H1 (cell line): ENCODE measurements around the gene TAF13. TPM values are rescaled to one million over a fixed set of nuclear protein-coding genes. Genes with fewer than 3 reads are reported as not detected.
A peak's percentile ranks its signal among the peaks of the same experiment; 100 is the strongest.

Source experiments
- CTCF ChIA-PET: fragments of 300-600 bp; sonication (Branson Sonifier 250); formaldehyde crosslinking; loops from one replicate; lab custom pipeline; 2021; ENCODE audit not compliant: partially characterized antibody; lab: Charles Lee
- POLR2A ChIA-PET: fragments of 300-600 bp; sonication (Branson Sonifier 250); formaldehyde crosslinking; loops from one replicate; lab custom pipeline; 2021; ENCODE audit warnings: inconsistent platforms; ENCODE audit not compliant: partially characterized antibody; lab: Charles Lee
- DNase-seq, 2 experiments: peaks; one replicate each; pipeline versions ENCODE4 v3.0.0 to v3.0.0-alpha.2; 2010 to 2022; ENCODE audit warnings: low spot score in 2 of 2, low read depth in 1 of 2, mixed read lengths in 1 of 2
- FAIRE-seq: peaks from 2 replicates; lab custom pipeline; 2011; peaks lifted over from hg19 to GRCh38; lab: Jason Lieb, UNC
- H2AFZ ChIP-seq: 2 replicates; pipeline ENCODE4 v1.8.1; 2012; ENCODE audit warnings: low read length, inconsistent platforms
- H2AK5ac ChIP-seq: 2 replicates; pipeline ENCODE4 v1.6.1; 2013; ENCODE audit warnings: low read depth, low read length
- H2BK120ac ChIP-seq: replicated peaks from 2 replicates; pipeline ENCODE3; 2013; ENCODE audit warnings: low read depth, low read length, inconsistent platforms
- H2BK12ac ChIP-seq: 2 replicates; pipeline ENCODE4 v1.6.1; 2013; ENCODE audit warnings: low read depth, low read length
- H2BK15ac ChIP-seq: 2 replicates; pipeline ENCODE4 v1.6.1; 2013; ENCODE audit warnings: low read length
- H2BK20ac ChIP-seq: 2 replicates; pipeline ENCODE4 v1.6.1; 2013; ENCODE audit warnings: low read length
- H2BK5ac ChIP-seq: 2 replicates; pipeline ENCODE4 v1.6.1; 2013; ENCODE audit warnings: low read depth, low read length
- H3K14ac ChIP-seq: 2 replicates; pipeline ENCODE4 v1.6.1; 2013; ENCODE audit warnings: inconsistent platforms; ENCODE audit not compliant: insufficient read length
- H3K18ac ChIP-seq: 2 replicates; pipeline ENCODE4 v1.6.1; 2013; ENCODE audit warnings: low read length; ENCODE audit errors: extremely low read depth
- H3K23ac ChIP-seq: 2 replicates; pipeline ENCODE4 v1.6.1; 2013; ENCODE audit warnings: inconsistent platforms; ENCODE audit not compliant: insufficient read length
- H3K23me2 ChIP-seq: 2 replicates; pipeline ENCODE4 v1.6.1; 2013; ENCODE audit warnings: low read depth, low read length
- H3K27ac ChIP-seq: 2 replicates; pipeline ENCODE4 v1.6.1; 2011; ENCODE audit warnings: low read depth, low read length, inconsistent platforms
- H3K27me3 ChIP-seq, 4 experiments: replicated peaks in 1 of 4; 1 replicate in 1 of 4; 2 replicates in 3 of 4; pipeline versions ENCODE4 v1.6.1 to v1.8.1; 2011 to 2013; ENCODE audit warnings: low read length in 3 of 4, mild to moderate bottlenecking in 3 of 4, inconsistent platforms in 2 of 4, mixed read lengths in 2 of 4, moderate library complexity in 1 of 4; ENCODE audit not compliant: control insufficient read depth in 3 of 4, insufficient read depth in 3 of 4; ENCODE audit errors: extremely low read depth in 1 of 4
- H3K36me3 ChIP-seq, 4 experiments: 2 replicates each; pipeline versions ENCODE4 v1.6.1 to v1.8.1; 2011 to 2013; ENCODE audit warnings: mild to moderate bottlenecking in 4 of 4, low read length in 3 of 4, moderate library complexity in 2 of 4, control low read depth in 1 of 4, inconsistent platforms in 1 of 4; ENCODE audit not compliant: insufficient read depth in 4 of 4, control insufficient read depth in 2 of 4
- H3K4ac ChIP-seq: replicated peaks from 2 replicates; pipeline ENCODE3; 2013; ENCODE audit warnings: low read length, low read depth, mixed read lengths, inconsistent platforms; ENCODE audit not compliant: insufficient read length
- H3K4me1 ChIP-seq, 4 experiments: replicated peaks in 1 of 4; 1 replicate in 1 of 4; 2 replicates in 3 of 4; pipeline versions ENCODE4 v1.6.1 to v1.8.1; 2011 to 2013; ENCODE audit warnings: low read length in 3 of 4, inconsistent platforms in 2 of 4, mixed read lengths in 1 of 4; ENCODE audit not compliant: insufficient read depth in 4 of 4, control insufficient read depth in 3 of 4
- H3K4me2 ChIP-seq, 2 experiments: 2 replicates each; pipeline versions ENCODE4 v1.6.1 to v1.8.1; 2011 to 2013; ENCODE audit warnings: low read depth in 2 of 2, low read length in 2 of 2, control low read depth in 1 of 2, inconsistent platforms in 1 of 2, mild to moderate bottlenecking in 1 of 2; ENCODE audit not compliant: insufficient read depth in 1 of 2
- H3K4me3 ChIP-seq, 4 experiments: fragments of 200-600, 300-600 bp in 1 of 4; sonication (generic), shearing (Covaris generic), sonication (Bioruptor Twin) in 1 of 4; 2 replicates each; pipeline versions ENCODE4 v1.5.1 to v1.8.1; 2011 to 2016; ENCODE audit warnings: low read length in 4 of 4, low read depth in 3 of 4, control low read depth in 2 of 4, inconsistent platforms in 2 of 4, mild to moderate bottlenecking in 2 of 4, mixed read lengths in 1 of 4, moderate library complexity in 1 of 4; ENCODE audit not compliant: insufficient read depth in 2 of 4; ENCODE audit errors: extremely low read depth in 1 of 4
- H3K56ac ChIP-seq: replicated peaks from 2 replicates; pipeline ENCODE3; 2013; ENCODE audit warnings: low read depth, mild to moderate bottlenecking, mixed read lengths, low read length, inconsistent platforms; ENCODE audit not compliant: insufficient read length
- H3K79me1 ChIP-seq: 2 replicates; pipeline ENCODE4 v1.6.1; 2013; ENCODE audit warnings: low read depth, low read length, control low read depth
- H3K79me2 ChIP-seq, 2 experiments: 2 replicates each; pipeline versions ENCODE4 v1.6.1 to v1.8.1; 2012 to 2013; ENCODE audit warnings: low read length in 2 of 2, mild to moderate bottlenecking in 2 of 2, inconsistent platforms in 1 of 2; ENCODE audit not compliant: insufficient read depth in 2 of 2, control insufficient read depth in 1 of 2
- H3K9ac ChIP-seq, 4 experiments: replicated peaks in 1 of 4; 1 replicate in 1 of 4; 2 replicates in 3 of 4; pipeline versions ENCODE4 v1.6.1 to v1.8.1; 2011 to 2013; ENCODE audit warnings: low read depth in 3 of 4, low read length in 3 of 4, control low read depth in 2 of 4, mild to moderate bottlenecking in 2 of 4, moderate library complexity in 2 of 4, inconsistent platforms in 1 of 4; ENCODE audit errors: extremely low read depth in 1 of 4
- H3K9me3 ChIP-seq, 2 experiments: 2 replicates each; pipeline versions ENCODE4 v1.6.1 to v1.8.1; 2012 to 2013; ENCODE audit warnings: mild to moderate bottlenecking in 2 of 2, moderate library complexity in 2 of 2, control low read depth in 1 of 2, inconsistent platforms in 1 of 2, low read depth in 1 of 2, low read length in 1 of 2, mixed read lengths in 1 of 2; ENCODE audit not compliant: insufficient read depth in 2 of 2
- H4K20me1 ChIP-seq, 2 experiments: replicated peaks in 1 of 2; 2 replicates each; pipeline versions ENCODE3 to v1.8.1; 2011 to 2013; ENCODE audit warnings: inconsistent platforms in 2 of 2, low read length in 2 of 2, mild to moderate bottlenecking in 1 of 2; ENCODE audit not compliant: insufficient read depth in 2 of 2, control insufficient read depth in 1 of 2
- H4K5ac ChIP-seq: 2 replicates; pipeline ENCODE4 v1.6.1; 2013; ENCODE audit warnings: low read length, low read depth, mixed read lengths, inconsistent platforms; ENCODE audit not compliant: insufficient read length
- H4K8ac ChIP-seq: 2 replicates; pipeline ENCODE4 v1.8.0; 2013; ENCODE audit warnings: mild to moderate bottlenecking, moderate library complexity, low read length, inconsistent platforms; ENCODE audit not compliant: insufficient read depth; ENCODE audit errors: extremely low read depth
- H4K91ac ChIP-seq: replicated peaks from 2 replicates; pipeline ENCODE3; 2013; ENCODE audit warnings: low read length, mixed read lengths, inconsistent platforms; ENCODE audit not compliant: insufficient read length
- ASH2L ChIP-seq: fragments of 200-600, 300-600 bp; sonication (generic); IDR thresholded peaks from one replicate; pipeline ENCODE4 v1.7.1; 2017; ENCODE audit warnings: low read length
- CTBP2 ChIP-seq: IDR thresholded peaks from 2 replicates; pipeline ENCODE4 v1.7.0; 2011; ENCODE audit warnings: borderline replicate concordance, mild to moderate bottlenecking, moderate library complexity, mixed read lengths, low read length; ENCODE audit not compliant: insufficient read depth, insufficient read length
- WGBS, 2 experiments: shearing (Covaris generic) in 1 of 2; methylation state at CpG; one replicate each; pipeline versions ENCODE4 v1.1.6 to v1.1.7; 2013 to 2015; ENCODE audit warnings: low lambda C conversion rate in 2 of 2, mixed read lengths in 2 of 2, inconsistent platforms in 1 of 2, low coverage in 1 of 2, missing lambda C conversion rate in 1 of 2; ENCODE audit not compliant: insufficient replicate concordance in 2 of 2, insufficient coverage in 1 of 2, insufficient read length in 1 of 2; ENCODE audit errors: extremely low coverage in 1 of 2, missing lambda C conversion rate in 1 of 2; 5-methylcytosine and 5-hydroxymethylcytosine counted together
- polyA plus RNA-seq, 7 experiments: library from polyadenylated mRNA; depleted of rRNA in 3 of 7; stranded (reverse) in 5 of 7; unstranded in 2 of 7; fragments of >200 nt in 5 of 7; fragments of 200-250 nt in 2 of 7; gene quantifications; 1 replicate in 5 of 7; 2 replicates in 1 of 7; 4 replicates in 1 of 7; pipeline versions ENCODE4 v1.2.1 to v1.2.3, GENCODE V29; 2011 to 2013; ENCODE audit warnings: missing spikeins in 2 of 7, mixed read lengths in 2 of 7
- total RNA-seq: library from RNA; stranded (reverse); fragmentation: NEBNext Ultra II Directional; extraction: Animal tissue kit (Norgen Biotek cat#: 25700); gene quantifications from 2 replicates; pipeline ENCODE4 v1.2.1, GENCODE V29; 2021

TAF13 gene
- total and polyA plus RNA-seq, 2 of the 8 experiments (the other 6 are each of a cell fraction or from before 2014, with no cell fraction given), result 13.1 to 41.7 TPM

- Histone ChIP-seq H3K4me2 (peak within 1 kb of the TSS; percentile 88 to 90), H4K91ac (no peak within 1 kb of the TSS), H3K9me3 (no peaks in the 10 kb centered on the region), H2BK5ac (no peak within 1 kb of the TSS), H3K14ac (no peak within 1 kb of the TSS), H4K8ac (peak within 1 kb of the TSS; percentile 11; the same call in 1 of the 2 replicates), H3K79me1 (no peaks in the 10 kb centered on the region), H3K27ac (no peak within 1 kb of the TSS), H3K18ac (0 out of 2 replicates have a peak within 1 kb of the TSS, but pooled peaks have one; percentile 28), H3K27me3 (peaks cover 15 to 45% (median 32%) of the 10 kb centered on the region in 4 experiments), H2BK15ac (no peak within 1 kb of the TSS), H3K23ac (no peak within 1 kb of the TSS), H4K5ac (no peak within 1 kb of the TSS), H2BK20ac (no peak within 1 kb of the TSS), H2AK5ac (no peak within 1 kb of the TSS), H4K20me1 (no peaks in the 10 kb centered on the region), H3K79me2 (no peaks in the 10 kb centered on the region), H3K23me2 (peaks cover 11% of the 10 kb centered on the region), H3K36me3 (no peaks in the 10 kb centered on the region; a peak in 1 of 8 replicates), H2BK12ac (no peak within 1 kb of the TSS), H3K4ac (no peak within 1 kb of the TSS), H2AFZ (peak within 1 kb of the TSS; percentile 75), H2BK120ac (no peak within 1 kb of the TSS), H3K4me1 (peaks cover 0 to 9% (median 3%) of the 10 kb centered on the region in 4 experiments; a peak in 4 of 7 replicates), H3K4me3 (peak within 1 kb of the TSS; percentile 50 to 72 (median 58)), H3K9ac (no peak within 1 kb of the TSS; a peak in 1 of 7 replicates), H3K56ac (no peak within 1 kb of the TSS)
- WGBS, 2 experiments, result 3% methylated on average over 51 of the region's 56 CpGs; no CpG with 5 or more reads in 1 of the 2 experiments
- peak in 1 of 2 experiments; percentile 73 for DNase-seq
- ChIA-PET CTCF (interaction anchor here (1.0 to 2.4 kb wide), 16 partner anchors 10 to 140 kb away, joined by 3 to 11 read pairs (median 4); no protein-coding TSS in a partner anchor), POLR2A (interaction anchor here (0.6 to 8.6 kb wide), 6 partner anchors 9 to 150 kb away, joined by 3 to 106 read pairs (median 4); partner anchors contain the start of genes CLCC1 and TMEM167B)
- FAIRE-seq, result no peak
- TF ChIP-seq CTBP2 (no peak), ASH2L (peak; percentile 23)
Observed at GRCh38 chr1:109113590-109114341, 38.0 kb upstream of the TAF13 start, which contains the start of gene ELAPOR1. ELAPOR1 (plus strand) TSS chr1:109114115; CDS start chr1:109114184, 69 bp downstream.
